ENCODE data around the gene PSMD5. TPM values are rescaled to one million over a fixed set of nuclear protein-coding genes. Genes with fewer than 3 reads are reported as not detected.

The PSMD5 gene
- total RNA-seq, 1 donor from 2014 or later = 43.6 TPM

- Mint-ChIP-seq H3K9me3 (no peaks in the 10 kb centered on the region), H3K27me3 (peaks cover 6% of the 10 kb centered on the region), H3K27ac (no peak overlapping the region), H3K4me3 (no peak overlapping the region), H3K36me3 (no peaks in the 10 kb centered on the region), H3K4me1 (ENCODE audit: unreplicated experiment) (peaks cover 8% of the 10 kb centered on the region)
- DNase-seq (ENCODE audit: extremely low spot score, unreplicated experiment) = no peak
- TF ChIP-seq CTCF (conservative IDR thresholded peaks at IDR 0.05) = no peak
Observed at GRCh38 chr9:120889606-120890271, 47.0 kb upstream of the PSMD5 start.

GRCh38 chr9:120888626-120889025 is 45.9 kb upstream of the PSMD5 start:
- H3K9me3 Mint-ChIP-seq = no peaks in the 10 kb centered on the region
- H3K36me3 Mint-ChIP-seq = no peaks in the 10 kb centered on the region
- DNase-seq (ENCODE audit: extremely low spot score, unreplicated experiment) = no peak
- H3K27ac Mint-ChIP-seq = no peak overlapping the region
- peaks cover 8% of the 10 kb centered on the region for H3K4me1 Mint-ChIP-seq (ENCODE audit: unreplicated experiment)
- no peak overlapping the region for H3K4me3 Mint-ChIP-seq
- H3K27me3 Mint-ChIP-seq = peaks cover 5% of the 10 kb centered on the region
- TF ChIP-seq CTCF (conservative IDR thresholded peaks at IDR 0.05) = no peak

GRCh38 chr9:120886490-120886967 is 43.8 kb upstream of the PSMD5 start:
- peaks cover 5% of the 10 kb centered on the region for H3K4me1 Mint-ChIP-seq (ENCODE audit: unreplicated experiment)
- TF ChIP-seq CTCF (conservative IDR thresholded peaks at IDR 0.05) = no peak
- H3K4me3 Mint-ChIP-seq = no peak overlapping the region
- H3K27ac Mint-ChIP-seq = no peak overlapping the region
- no peaks in the 10 kb centered on the region for H3K27me3 Mint-ChIP-seq
- no peak for DNase-seq (ENCODE audit: extremely low spot score, unreplicated experiment)
- H3K9me3 Mint-ChIP-seq = no peaks in the 10 kb centered on the region
- no peaks in the 10 kb centered on the region for H3K36me3 Mint-ChIP-seq

- Mint-ChIP-seq H3K27ac (no peak overlapping the region), H3K4me3 (no peak overlapping the region), H3K9me3 (no peaks in the 10 kb centered on the region), H3K27me3 (no peaks in the 10 kb centered on the region), H3K36me3 (no peaks in the 10 kb centered on the region), H3K4me1 (ENCODE audit: unreplicated experiment) (peaks cover 5% of the 10 kb centered on the region)
- DNase-seq (ENCODE audit: extremely low spot score, unreplicated experiment) = no peak
- TF ChIP-seq CTCF (conservative IDR thresholded peaks at IDR 0.05) = no peak
Observed at GRCh38 chr9:120885958-120886357, 43.2 kb upstream of the PSMD5 start.

- TF ChIP-seq CTCF (conservative IDR thresholded peaks at IDR 0.05) = no peak
- no peaks in the 10 kb centered on the region for H3K36me3 Mint-ChIP-seq
Observed at GRCh38 chr9:120885457-120885856, 42.7 kb upstream of the PSMD5 start.

More at GRCh38 chr9:120885457-120885856, 42.7 kb upstream of the PSMD5 start:
- Mint-ChIP-seq H3K4me3 (no peak overlapping the region), H3K27me3 (peaks cover 5% of the 10 kb centered on the region), H3K4me1 (ENCODE audit: unreplicated experiment) (peaks cover 5% of the 10 kb centered on the region), H3K9me3 (no peaks in the 10 kb centered on the region), H3K27ac (no peak overlapping the region)
- DNase-seq (ENCODE audit: extremely low spot score, unreplicated experiment) = no peak
